ENCODE results near the gene STUB1. TPM values are rescaled to one million over a fixed set of nuclear protein-coding genes. Genes with fewer than 3 reads are reported as not detected.
A peak's percentile ranks its signal among the peaks of the same experiment; 100 is the strongest.

The STUB1 gene
- total RNA-seq, 2 experiments from 2014 or later = 57.1 to 61.7 TPM

DNA sequence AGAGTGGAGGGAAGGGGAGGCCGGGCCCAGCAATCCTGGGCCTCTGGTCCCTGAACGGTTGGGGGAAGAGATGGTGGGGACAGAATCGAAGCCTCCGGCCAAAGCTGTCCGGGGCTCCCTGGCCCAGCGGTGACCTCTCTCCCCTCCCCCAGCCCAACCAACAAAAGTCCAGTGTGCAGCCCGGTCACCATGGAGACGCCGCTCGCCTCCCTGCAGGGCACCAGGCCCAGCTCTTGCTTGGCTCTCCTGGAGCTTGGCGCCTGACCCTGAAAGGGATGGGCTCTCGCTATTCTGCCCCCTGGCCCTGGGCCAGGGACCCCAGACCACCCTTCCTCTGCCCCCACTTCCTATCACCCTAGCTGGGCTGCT, 36.0 kb downstream of the STUB1 start:
- Mint-ChIP-seq H3K27ac (no peak overlapping the region), H3K36me3 (ENCODE audit: low read depth) (no peaks in the 10 kb centered on the region), H3K9me3 (no peaks in the 10 kb centered on the region), H3K4me3 (peak overlapping the region; percentile 80), H3K4me1 (ENCODE audit: low read depth) (peaks cover 27% of the 10 kb centered on the region), H3K27me3 (peaks cover 10% of the 10 kb centered on the region)
- CTCF ChIA-PET = interaction anchor here (0.8 to 11.9 kb wide), 7 partner anchors 9 to 69 kb away, joined by 3 to 207 read pairs (median 3); partner anchors contain the start of genes ANTKMT, CCDC78, CHTF18 and HAGHL
- DNase-seq = no peak
- no peak for TF ChIP-seq CTCF (IDR thresholded peaks at IDR 0.05)
- intact Hi-C loops (cut with micrococcal nuclease) = no loop called here
- ATAC-seq = no peak
- POLR2A ChIA-PET = interaction anchor here (1.1 to 3.9 kb wide), 9 partner anchors 10 to 69 kb away, joined by 3 to 37 read pairs (median 5); partner anchors contain the start of genes CCDC78, HAGHL and STUB1

DNA sequence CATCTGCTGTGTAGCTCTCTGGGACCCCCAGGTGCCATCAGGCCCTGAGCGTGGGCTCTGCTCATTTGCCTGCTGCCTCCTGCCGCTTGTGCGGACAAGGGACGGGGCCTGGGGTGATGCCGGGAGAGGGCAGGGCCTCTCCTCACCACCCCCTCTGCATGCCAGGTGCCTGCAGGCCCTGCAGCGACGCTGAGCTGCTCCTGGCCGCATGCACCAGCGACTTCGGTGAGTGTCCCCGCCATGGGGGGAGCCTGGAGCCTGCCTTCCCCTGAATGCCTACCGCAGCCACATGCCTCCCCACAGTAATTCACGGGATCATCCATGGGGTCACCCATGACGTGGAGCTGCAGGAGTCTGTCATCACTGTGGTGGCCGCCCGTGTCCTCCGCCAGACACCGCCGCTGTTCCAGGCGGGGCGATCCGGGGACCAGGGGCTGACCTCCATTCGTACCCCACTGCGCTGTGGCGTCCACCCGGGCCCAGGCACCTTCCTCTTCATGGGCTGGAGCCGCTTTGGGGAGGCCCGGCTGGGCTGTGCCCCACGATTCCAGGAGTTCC, 36.6 kb downstream of the STUB1 start:
- no peak overlapping the region for H3K27ac Mint-ChIP-seq
- intact Hi-C loops (cut with micrococcal nuclease) = no loop called here
- ChIA-PET CTCF (interaction anchor here (8.1 to 11.9 kb wide), 2 partner anchors 13 to 69 kb away, joined by 149 to 207 read pairs; partner anchors contain the start of genes ANTKMT, CCDC78, CHTF18 and HAGHL), POLR2A (interaction anchor here (1.1 to 3.9 kb wide), 5 partner anchors 9 to 36 kb away, joined by 4 to 37 read pairs (median 7); partner anchors contain the start of genes CCDC78, HAGHL and STUB1)
- H3K9me3 Mint-ChIP-seq = no peaks in the 10 kb centered on the region
- no peak for TF ChIP-seq CTCF (IDR thresholded peaks at IDR 0.05)
- H3K4me3 Mint-ChIP-seq = peak overlapping the region; percentile 80
- DNase-seq = no peak
- no peak for ATAC-seq
- peaks cover 7% of the 10 kb centered on the region for H3K27me3 Mint-ChIP-seq
- H3K4me1 Mint-ChIP-seq (ENCODE audit: low read depth) = peaks cover 27% of the 10 kb centered on the region
- no peaks in the 10 kb centered on the region for H3K36me3 Mint-ChIP-seq (ENCODE audit: low read depth)

DNA sequence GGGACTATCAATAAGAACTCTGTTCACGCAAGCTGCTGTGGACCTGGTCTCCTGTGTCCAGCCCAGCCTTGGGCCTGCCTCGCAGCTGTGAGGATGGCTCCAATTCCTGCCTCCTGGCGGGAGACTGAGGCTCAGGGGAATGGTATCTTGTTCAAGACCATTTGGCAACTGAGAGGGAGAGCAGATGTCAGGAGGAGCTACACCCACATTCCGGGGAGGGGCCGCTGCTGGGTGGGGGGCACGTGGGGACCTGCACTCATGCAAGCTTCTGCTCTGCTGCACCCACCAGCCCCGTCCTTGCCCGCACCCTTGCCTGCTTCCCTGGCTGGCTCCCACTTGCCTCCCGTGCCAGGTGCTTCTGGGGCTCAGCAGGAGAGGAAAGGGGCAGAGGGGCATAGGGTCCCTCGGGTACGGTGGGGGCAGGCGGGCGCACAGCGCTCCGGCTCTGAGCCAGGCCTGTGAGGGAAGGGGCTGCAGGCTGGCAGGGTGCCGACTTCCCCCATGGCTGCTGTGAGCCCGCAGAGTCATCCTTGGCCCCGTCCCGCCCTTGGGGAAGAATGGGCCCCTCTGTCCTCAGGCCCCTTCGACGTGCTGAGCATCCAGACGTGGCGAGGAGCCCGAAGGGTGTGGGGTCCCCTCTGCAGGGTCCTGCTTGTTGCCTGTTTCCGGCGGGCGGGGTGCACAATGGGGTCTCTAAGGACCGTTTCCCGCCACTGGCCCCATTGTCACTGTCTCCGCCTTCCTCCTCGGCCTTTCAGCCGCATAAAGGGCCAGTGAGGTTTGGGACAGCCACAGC, 37.4 kb downstream of the STUB1 start:
- intact Hi-C loops (cut with micrococcal nuclease) = no loop called here
- ATAC-seq = no peak
- no peak overlapping the region for H3K27ac Mint-ChIP-seq
- no peak for TF ChIP-seq CTCF (IDR thresholded peaks at IDR 0.05)
- H3K9me3 Mint-ChIP-seq = no peaks in the 10 kb centered on the region
- peaks cover 6% of the 10 kb centered on the region for H3K27me3 Mint-ChIP-seq
- H3K4me3 Mint-ChIP-seq = no peak overlapping the region
- ChIA-PET POLR2A (interaction anchor here (1.4 to 2.4 kb wide), 2 partner anchors 17 to 22 kb away, joined by 7 to 11 read pairs; no protein-coding TSS in a partner anchor), CTCF (interaction anchor here (8.1 to 11.9 kb wide), 2 partner anchors 12 to 68 kb away, joined by 149 to 207 read pairs; partner anchors contain the start of genes ANTKMT, CCDC78, CHTF18 and HAGHL)
- H3K36me3 Mint-ChIP-seq (ENCODE audit: low read depth) = no peaks in the 10 kb centered on the region
- no peak for DNase-seq
- peaks cover 26% of the 10 kb centered on the region for H3K4me1 Mint-ChIP-seq (ENCODE audit: low read depth)

DNA sequence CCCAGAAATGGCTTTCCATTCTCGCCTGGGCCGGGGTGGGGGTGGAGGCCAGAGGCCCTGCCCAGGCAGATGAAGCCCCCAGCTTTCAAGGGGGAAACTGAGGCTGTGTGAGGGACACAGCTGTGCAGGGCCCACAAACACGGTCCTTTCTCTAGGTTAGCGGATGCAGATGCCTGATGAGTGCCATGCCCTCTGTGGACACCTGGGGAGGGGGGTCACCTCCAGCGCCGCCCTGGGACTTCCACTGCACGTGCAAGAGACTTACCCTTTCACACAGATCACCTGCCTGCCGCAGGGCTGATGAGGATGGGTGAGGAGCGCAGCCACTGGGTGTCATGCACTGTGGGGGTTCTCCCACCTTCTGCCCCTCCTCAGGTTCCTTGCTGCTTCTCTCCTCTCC, 38.2 kb downstream of the STUB1 start:
- H3K27ac Mint-ChIP-seq = no peak overlapping the region
- H3K27me3 Mint-ChIP-seq = peaks cover 3% of the 10 kb centered on the region
- peak overlapping the region; percentile 10 for H3K4me3 Mint-ChIP-seq
- no peaks in the 10 kb centered on the region for H3K36me3 Mint-ChIP-seq (ENCODE audit: low read depth)
- CTCF ChIA-PET = no interaction called here
- TF ChIP-seq CTCF (IDR thresholded peaks at IDR 0.05) = no peak
- no peaks in the 10 kb centered on the region for H3K9me3 Mint-ChIP-seq
- POLR2A ChIA-PET = interaction anchor here (2.9 to 8.1 kb wide), 2 partner anchors 10 to 20 kb away, joined by 13 to 84 read pairs; partner anchors contain the start of genes CIAO3 and HAGHL
- H3K4me1 Mint-ChIP-seq (ENCODE audit: low read depth) = peaks cover 28% of the 10 kb centered on the region
- ATAC-seq (no peak), DNase-seq (no peak)
- intact Hi-C loops (cut with micrococcal nuclease) = no loop called here
